ENCODE data around the gene RNF31.

RNF31 gene

GRCh38 chr14:24185741-24186140 is 38.4 kb downstream of the RNF31 start:
- FAIRE-seq (no peak), DNase-seq (ENCODE audit: insufficient read length, low spot score) (no peak)
- TF ChIP-seq CTCF (IDR thresholded peaks at IDR 0.05; ENCODE audit: insufficient read depth, missing control alignments), result no peak

GRCh38 chr14:24186831-24187538 is 39.7 kb downstream of the RNF31 start:
- no peak for FAIRE-seq

GRCh38 chr14:24187539-24187915 is 40.2 kb downstream of the RNF31 start:
- DNase-seq (ENCODE audit: insufficient read length, low spot score) (no peak), FAIRE-seq (no peak)
- no peak for TF ChIP-seq CTCF (IDR thresholded peaks at IDR 0.05; ENCODE audit: insufficient read depth, missing control alignments)

More at GRCh38 chr14:24186831-24187538, 39.7 kb downstream of the RNF31 start:
- no peak for DNase-seq (ENCODE audit: insufficient read length, low spot score)
- TF ChIP-seq CTCF (IDR thresholded peaks at IDR 0.05; ENCODE audit: insufficient read depth, missing control alignments), result no peak

- no peak for TF ChIP-seq CTCF (IDR thresholded peaks at IDR 0.05; ENCODE audit: insufficient read depth, missing control alignments)
- FAIRE-seq (no peak), DNase-seq (ENCODE audit: insufficient read length, low spot score) (peak; percentile 99)
Observed at GRCh38 chr14:24188251-24189058, 41.2 kb downstream of the RNF31 start, which contains the start of gene IPO4. Gene IPO4, minus strand, starts transcription at chr14:24188816. Its CDS starts 29 bp downstream, at chr14:24188787.

GRCh38 chr14:24189059-24189375 is 41.7 kb downstream of the RNF31 start:
- no peak for TF ChIP-seq CTCF (IDR thresholded peaks at IDR 0.05; ENCODE audit: insufficient read depth, missing control alignments)
- no peak for DNase-seq (ENCODE audit: insufficient read length, low spot score)
- no peak for FAIRE-seq

GRCh38 chr14:24189460-24189859 is 42.2 kb downstream of the RNF31 start:
- DNase-seq (ENCODE audit: insufficient read length, low spot score) (no peak), FAIRE-seq (no peak)
- TF ChIP-seq CTCF (IDR thresholded peaks at IDR 0.05; ENCODE audit: insufficient read depth, missing control alignments), result no peak

GRCh38 chr14:24190416-24190815 is 43.1 kb downstream of the RNF31 start:
- no peak for TF ChIP-seq CTCF (IDR thresholded peaks at IDR 0.05; ENCODE audit: insufficient read depth, missing control alignments)
- FAIRE-seq (no peak), DNase-seq (ENCODE audit: insufficient read length, low spot score) (no peak)
